Sigmoid colon (tissue), 4 donors: ENCODE data around the gene KIAA0586.

Experiments
- CTCF ChIP-seq, 4 experiments: fragments of 450-650 bp in 3 of 4; fragments of 200-600 bp in 1 of 4; IDR thresholded peaks; one replicate each; pipeline ENCODE4 v1.5.1; 2016 to 2019; ENCODE audit warnings: antibody characterized with exemption in 4 of 4, mild to moderate bottlenecking in 3 of 4, moderate library complexity in 2 of 4
- EP300 ChIP-seq, 4 donors: sonication (generic); formaldehyde crosslinking; IDR thresholded peaks; one replicate each; pipeline ENCODE4 v1.6.1; 2017; ENCODE audit warnings: antibody characterized with exemption in 4 of 4
- POLR2A ChIP-seq, 2 donors: fragments of 450-650 bp; IDR thresholded peaks; one replicate each; pipeline ENCODE4 v1.6.1; 2016; ENCODE audit warnings: antibody characterized with exemption in 2 of 2, mild to moderate bottlenecking in 2 of 2, moderate library complexity in 2 of 2

DNA sequence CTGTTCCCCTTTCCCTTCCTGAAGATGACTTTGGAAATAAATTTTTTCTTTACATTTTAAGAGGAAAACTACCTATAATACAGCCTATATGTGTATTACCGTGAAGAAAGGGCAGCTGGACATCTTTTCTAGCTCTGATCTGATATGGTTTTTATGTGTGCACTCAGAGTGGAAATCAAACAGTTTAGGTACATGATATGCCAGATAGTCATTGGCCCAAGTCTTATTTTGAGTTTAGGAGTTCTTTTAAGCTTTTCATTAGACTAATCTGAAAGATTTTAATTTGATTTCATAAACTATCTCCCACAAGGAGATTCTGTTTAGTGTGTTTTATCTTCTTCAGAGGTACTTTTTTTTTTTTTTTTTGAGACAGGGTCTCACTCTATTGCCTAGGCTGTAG lies 48.8 kb downstream of the KIAA0586 start:
- no peak for TF ChIP-seq CTCF (IDR thresholded peaks at IDR 0.05)
- no peak for TF ChIP-seq EP300 (IDR thresholded peaks at IDR 0.05)
- no peak for TF ChIP-seq POLR2A (IDR thresholded peaks at IDR 0.05)
